K562 (cell line): Measurements from ENCODE around the gene AGPAT1. TPM values are rescaled to one million over a fixed set of nuclear protein-coding genes. Genes with fewer than 3 reads are reported as not detected.

Experiments used
- BRD9 ChIP-seq: fragments of 450-650 bp; IDR thresholded peaks from 2 replicates; pipeline ENCODE4 v1.6.1; 2018; ENCODE audit warnings: low read depth; ENCODE audit not compliant: partially characterized antibody
- CLOCK ChIP-seq: fragments of 250-450 bp; sonication (Bioruptor Pico); IDR thresholded peaks from 2 replicates; pipeline ENCODE4 v1.4.0; 2020; ENCODE audit warnings: mild to moderate bottlenecking, moderate library complexity, borderline replicate concordance
- HDAC3 ChIP-seq: fragments of 450-650 bp; IDR thresholded peaks from 2 replicates; pipeline ENCODE4 v1.6.1; 2018; ENCODE audit warnings: borderline replicate concordance, mild to moderate bottlenecking, moderate library complexity; ENCODE audit not compliant: partially characterized antibody
- RAD21 ChIP-seq, 2 experiments: fragments of 250-450 bp in 1 of 2; fragments of 450-650 bp in 1 of 2; sonication (Bioruptor Pico) in 1 of 2; formaldehyde crosslinking in 1 of 2; IDR thresholded peaks in 1 of 2; conservative IDR thresholded peaks in 1 of 2; 2 replicates each; pipeline versions ENCODE4 v1.4.0 to v1.8.0; 2020 to 2022; ENCODE audit warnings: mild to moderate bottlenecking in 2 of 2, moderate library complexity in 1 of 2
- STAT6 ChIP-seq: sonication (generic); formaldehyde crosslinking; IDR thresholded peaks from 2 replicates; pipeline ENCODE4 v1.8.1; 2023; ENCODE audit warnings: mild to moderate bottlenecking, missing genetic modification reagents
- TAL1 ChIP-seq: fragments of 450-650 bp; IDR thresholded peaks from 2 replicates; pipeline ENCODE4 v1.6.1; 2016; ENCODE audit warnings: mild to moderate bottlenecking
- ZKSCAN8 ChIP-seq: fragments of 200-800 bp; sonication (Bioruptor generic); IDR thresholded peaks from 2 replicates; pipeline ENCODE4 v1.6.1; 2016; ENCODE audit warnings: missing genetic modification characterization, missing compliant biosample characterization
- polyA plus RNA-seq, 8 experiments: library from polyadenylated mRNA; depleted of rRNA in 4 of 8; stranded (reverse) in 5 of 8; unstranded in 3 of 8; fragments of >200 nt; fragmentation: Nextera tagmentation in 2 of 8; fragmentation: Illumina TruSeq in 1 of 8; extraction: Ambion mirVana in 2 of 8; extraction: Trizol in 1 of 8; gene quantifications; 2 replicates each; pipeline versions ENCODE4 v1.2.1 to v1.2.3, GENCODE V29; 2011 to 2014; ENCODE audit warnings: inconsistent platforms in 1 of 8, missing spikeins in 1 of 8
- total RNA-seq, 7 experiments: library from RNA; depleted of rRNA in 6 of 7; stranded (reverse); fragments of >200 nt in 6 of 7; fragmentation: Illumina TruSeq in 2 of 7; extraction: Trizol in 2 of 7; gene quantifications; 2 replicates each; pipeline versions ENCODE4 v1.2.1 to v1.2.3, GENCODE V29; 2011 to 2021; ENCODE audit warnings: low replicate concordance in 1 of 7
- TF ChIP-seq, protein P1 (sequence below): fragments of 200-600 bp; sonication (generic); IDR thresholded peaks from one replicate; pipeline ENCODE4 v1.6.1; 2012; ENCODE audit warnings: mild to moderate bottlenecking, low read depth, low read length, inconsistent platforms

Gene AGPAT1
- total and polyA plus RNA-seq, 9 of the 15 experiments (the other 6 are each of a cell fraction or from before 2014, with no cell fraction given): 37.9 to 176 (median 69.4) TPM

DNA sequence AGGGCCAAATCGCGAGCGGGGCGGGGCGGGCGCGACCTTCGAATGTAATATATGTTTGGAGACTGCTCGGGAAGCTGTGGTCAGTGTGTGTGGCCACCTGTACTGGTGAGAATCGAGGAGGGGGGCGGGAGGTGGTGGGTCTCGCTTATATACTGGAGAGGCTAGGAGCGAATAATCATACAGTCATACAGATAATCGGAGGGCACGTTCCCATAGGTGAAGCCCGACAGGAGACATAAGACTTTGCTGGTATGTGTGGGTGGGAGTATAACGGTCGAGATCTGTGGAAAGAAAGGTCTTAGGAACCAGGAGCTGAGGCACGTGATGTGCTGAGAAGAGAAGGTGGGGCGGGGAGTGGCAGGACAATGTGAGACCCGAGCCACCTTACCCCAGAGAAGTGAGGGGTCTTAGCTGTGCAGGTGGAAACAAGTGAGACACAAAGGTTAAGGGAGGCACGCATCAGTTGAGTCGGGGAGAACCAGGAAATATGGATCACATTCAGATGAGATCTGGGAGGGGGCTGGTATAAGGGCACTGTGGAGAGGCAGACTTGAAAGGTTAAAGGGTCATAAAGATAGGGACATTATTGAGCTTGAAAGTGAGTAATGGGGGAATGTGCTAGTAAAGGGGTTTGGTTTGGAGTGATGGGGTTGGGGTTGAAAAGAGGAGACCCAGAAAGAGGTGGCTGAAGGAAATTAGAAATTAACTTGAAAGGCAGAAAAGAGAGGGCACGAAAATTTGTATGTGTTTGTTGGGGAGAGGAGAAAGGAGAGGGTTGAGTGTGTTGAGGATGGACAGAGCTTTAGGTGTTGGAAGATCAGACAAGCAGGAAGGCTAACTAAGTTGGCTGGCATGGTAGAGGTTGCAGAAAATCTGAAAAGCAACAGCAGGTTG lies 2.9 kb upstream of the AGPAT1 start (continued):
- TF ChIP-seq, protein P1, sequence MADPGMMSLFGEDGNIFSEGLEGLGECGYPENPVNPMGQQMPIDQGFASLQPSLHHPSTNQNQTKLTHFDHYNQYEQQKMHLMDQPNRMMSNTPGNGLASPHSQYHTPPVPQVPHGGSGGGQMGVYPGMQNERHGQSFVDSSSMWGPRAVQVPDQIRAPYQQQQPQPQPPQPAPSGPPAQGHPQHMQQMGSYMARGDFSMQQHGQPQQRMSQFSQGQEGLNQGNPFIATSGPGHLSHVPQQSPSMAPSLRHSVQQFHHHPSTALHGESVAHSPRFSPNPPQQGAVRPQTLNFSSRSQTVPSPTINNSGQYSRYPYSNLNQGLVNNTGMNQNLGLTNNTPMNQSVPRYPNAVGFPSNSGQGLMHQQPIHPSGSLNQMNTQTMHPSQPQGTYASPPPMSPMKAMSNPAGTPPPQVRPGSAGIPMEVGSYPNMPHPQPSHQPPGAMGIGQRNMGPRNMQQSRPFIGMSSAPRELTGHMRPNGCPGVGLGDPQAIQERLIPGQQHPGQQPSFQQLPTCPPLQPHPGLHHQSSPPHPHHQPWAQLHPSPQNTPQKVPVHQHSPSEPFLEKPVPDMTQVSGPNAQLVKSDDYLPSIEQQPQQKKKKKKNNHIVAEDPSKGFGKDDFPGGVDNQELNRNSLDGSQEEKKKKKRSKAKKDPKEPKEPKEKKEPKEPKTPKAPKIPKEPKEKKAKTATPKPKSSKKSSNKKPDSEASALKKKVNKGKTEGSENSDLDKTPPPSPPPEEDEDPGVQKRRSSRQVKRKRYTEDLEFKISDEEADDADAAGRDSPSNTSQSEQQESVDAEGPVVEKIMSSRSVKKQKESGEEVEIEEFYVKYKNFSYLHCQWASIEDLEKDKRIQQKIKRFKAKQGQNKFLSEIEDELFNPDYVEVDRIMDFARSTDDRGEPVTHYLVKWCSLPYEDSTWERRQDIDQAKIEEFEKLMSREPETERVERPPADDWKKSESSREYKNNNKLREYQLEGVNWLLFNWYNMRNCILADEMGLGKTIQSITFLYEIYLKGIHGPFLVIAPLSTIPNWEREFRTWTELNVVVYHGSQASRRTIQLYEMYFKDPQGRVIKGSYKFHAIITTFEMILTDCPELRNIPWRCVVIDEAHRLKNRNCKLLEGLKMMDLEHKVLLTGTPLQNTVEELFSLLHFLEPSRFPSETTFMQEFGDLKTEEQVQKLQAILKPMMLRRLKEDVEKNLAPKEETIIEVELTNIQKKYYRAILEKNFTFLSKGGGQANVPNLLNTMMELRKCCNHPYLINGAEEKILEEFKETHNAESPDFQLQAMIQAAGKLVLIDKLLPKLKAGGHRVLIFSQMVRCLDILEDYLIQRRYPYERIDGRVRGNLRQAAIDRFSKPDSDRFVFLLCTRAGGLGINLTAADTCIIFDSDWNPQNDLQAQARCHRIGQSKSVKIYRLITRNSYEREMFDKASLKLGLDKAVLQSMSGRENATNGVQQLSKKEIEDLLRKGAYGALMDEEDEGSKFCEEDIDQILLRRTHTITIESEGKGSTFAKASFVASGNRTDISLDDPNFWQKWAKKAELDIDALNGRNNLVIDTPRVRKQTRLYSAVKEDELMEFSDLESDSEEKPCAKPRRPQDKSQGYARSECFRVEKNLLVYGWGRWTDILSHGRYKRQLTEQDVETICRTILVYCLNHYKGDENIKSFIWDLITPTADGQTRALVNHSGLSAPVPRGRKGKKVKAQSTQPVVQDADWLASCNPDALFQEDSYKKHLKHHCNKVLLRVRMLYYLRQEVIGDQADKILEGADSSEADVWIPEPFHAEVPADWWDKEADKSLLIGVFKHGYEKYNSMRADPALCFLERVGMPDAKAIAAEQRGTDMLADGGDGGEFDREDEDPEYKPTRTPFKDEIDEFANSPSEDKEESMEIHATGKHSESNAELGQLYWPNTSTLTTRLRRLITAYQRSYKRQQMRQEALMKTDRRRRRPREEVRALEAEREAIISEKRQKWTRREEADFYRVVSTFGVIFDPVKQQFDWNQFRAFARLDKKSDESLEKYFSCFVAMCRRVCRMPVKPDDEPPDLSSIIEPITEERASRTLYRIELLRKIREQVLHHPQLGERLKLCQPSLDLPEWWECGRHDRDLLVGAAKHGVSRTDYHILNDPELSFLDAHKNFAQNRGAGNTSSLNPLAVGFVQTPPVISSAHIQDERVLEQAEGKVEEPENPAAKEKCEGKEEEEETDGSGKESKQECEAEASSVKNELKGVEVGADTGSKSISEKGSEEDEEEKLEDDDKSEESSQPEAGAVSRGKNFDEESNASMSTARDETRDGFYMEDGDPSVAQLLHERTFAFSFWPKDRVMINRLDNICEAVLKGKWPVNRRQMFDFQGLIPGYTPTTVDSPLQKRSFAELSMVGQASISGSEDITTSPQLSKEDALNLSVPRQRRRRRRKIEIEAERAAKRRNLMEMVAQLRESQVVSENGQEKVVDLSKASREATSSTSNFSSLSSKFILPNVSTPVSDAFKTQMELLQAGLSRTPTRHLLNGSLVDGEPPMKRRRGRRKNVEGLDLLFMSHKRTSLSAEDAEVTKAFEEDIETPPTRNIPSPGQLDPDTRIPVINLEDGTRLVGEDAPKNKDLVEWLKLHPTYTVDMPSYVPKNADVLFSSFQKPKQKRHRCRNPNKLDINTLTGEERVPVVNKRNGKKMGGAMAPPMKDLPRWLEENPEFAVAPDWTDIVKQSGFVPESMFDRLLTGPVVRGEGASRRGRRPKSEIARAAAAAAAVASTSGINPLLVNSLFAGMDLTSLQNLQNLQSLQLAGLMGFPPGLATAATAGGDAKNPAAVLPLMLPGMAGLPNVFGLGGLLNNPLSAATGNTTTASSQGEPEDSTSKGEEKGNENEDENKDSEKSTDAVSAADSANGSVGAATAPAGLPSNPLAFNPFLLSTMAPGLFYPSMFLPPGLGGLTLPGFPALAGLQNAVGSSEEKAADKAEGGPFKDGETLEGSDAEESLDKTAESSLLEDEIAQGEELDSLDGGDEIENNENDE: no peak
- no peak for TF ChIP-seq CLOCK (CRISPR knock-in tag)
- TF ChIP-seq ZKSCAN8: no peak
- no peak for TF ChIP-seq TAL1
- TF ChIP-seq BRD9: peak; percentile 61
- TF ChIP-seq RAD21 (CRISPR knock-in tag; conservative IDR thresholded peaks at IDR 0.05 in 1 of 2, IDR thresholded peaks at IDR 0.05 in 1 of 2): no peak
- TF ChIP-seq HDAC3: no peak
- 0 out of 2 replicates have a peak, but pooled peaks have one; percentile 56 for TF ChIP-seq STAT6 (CRISPR knock-in tag)
